ENCODE measurements around the gene NT5DC2.

Gene NT5DC2

GRCh38 chr3:52524752-52525679, 8.6 kb downstream of the NT5DC2 start:
- no peak for DNase-seq

- DNase-seq = no peak
Observed at GRCh38 chr3:52524258-52524751, 9.4 kb downstream of the NT5DC2 start.

- no peak for DNase-seq
Observed at GRCh38 chr3:52523386-52524257, 10.0 kb downstream of the NT5DC2 start.

- no peak for DNase-seq
Observed at GRCh38 chr3:52522651-52523251, 10.9 kb downstream of the NT5DC2 start.

GRCh38 chr3:52521881-52522650, 11.6 kb downstream of the NT5DC2 start:
- DNase-seq = no peak

GRCh38 chr3:52521488-52521824, 12.2 kb downstream of the NT5DC2 start:
- DNase-seq = no peak

- DNase-seq = no peak
Observed at GRCh38 chr3:52520716-52521487, 12.8 kb downstream of the NT5DC2 start.

- DNase-seq = no peak
Observed at GRCh38 chr3:52520141-52520667, 13.5 kb downstream of the NT5DC2 start.

GRCh38 chr3:52519445-52520140, 14.1 kb downstream of the NT5DC2 start:
- no peak for DNase-seq

- no peak for DNase-seq
Observed at GRCh38 chr3:52518723-52519444, 14.8 kb downstream of the NT5DC2 start.

- no peak for DNase-seq
Observed at GRCh38 chr3:52517796-52518722, 15.6 kb downstream of the NT5DC2 start.

- no peak for DNase-seq
Observed at GRCh38 chr3:52516509-52517195, 17.0 kb downstream of the NT5DC2 start.

GRCh38 chr3:52515192-52515591, 18.5 kb downstream of the NT5DC2 start:
- DNase-seq = no peak

GRCh38 chr3:52514576-52514975, 19.1 kb downstream of the NT5DC2 start:
- DNase-seq = no peak

- no peak for DNase-seq
Observed at GRCh38 chr3:52513281-52513680, 20.4 kb downstream of the NT5DC2 start.

GRCh38 chr3:52512727-52513126, 20.9 kb downstream of the NT5DC2 start:
- DNase-seq = no peak

- DNase-seq = no peak
Observed at GRCh38 chr3:52512105-52512504, 21.6 kb downstream of the NT5DC2 start.

GRCh38 chr3:52511509-52511908, 22.1 kb downstream of the NT5DC2 start:
- no peak for DNase-seq

Data from CD4-positive, alpha-beta T cell treated with Interleukin-17A for 1 hour (primary cell).